CD4-positive, alpha-beta T cell treated with Interleukin-17A for 1 hour (primary cell): ENCODE data around the gene GOLGA6L10.

Source experiments
- DNase-seq: peaks from one replicate; pipeline ENCODE4 v3.0.0-alpha.2; 2020

The GOLGA6L10 gene

GRCh38 chr15:82298032-82298431, 51.2 kb downstream of the GOLGA6L10 start:
- DNase-seq: no peak

GRCh38 chr15:82297546-82297945, 51.7 kb downstream of the GOLGA6L10 start:
- DNase-seq: no peak

- DNase-seq: no peak
Observed at GRCh38 chr15:82294061-82294690, 55.1 kb downstream of the GOLGA6L10 start.

DNA sequence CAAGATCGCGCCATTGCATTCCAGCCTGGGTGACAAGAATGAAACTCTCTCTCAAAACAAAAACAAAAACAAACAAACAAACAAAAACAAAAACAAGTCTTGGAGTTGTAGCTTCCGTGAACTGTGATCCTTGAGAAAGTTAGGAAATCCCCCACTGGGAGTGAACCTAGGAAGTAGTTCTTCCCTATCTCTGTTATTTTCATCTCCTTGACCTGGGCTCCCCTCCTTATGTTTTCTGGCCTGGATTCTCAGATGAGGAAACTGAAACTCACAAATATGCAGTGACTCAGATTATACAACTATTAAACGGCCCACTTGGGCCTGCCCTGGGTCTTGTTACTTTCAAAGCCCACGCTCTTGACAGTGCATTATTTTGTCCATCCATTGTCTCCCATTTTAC, 57.0 kb downstream of the GOLGA6L10 start:
- DNase-seq: no peak
